Mammary epithelial cell (primary cell): Measurements from ENCODE around the gene CACNA1E.

ENCODE experiments used
- CTCF ChIP-seq, 2 donors: IDR thresholded peaks in 1 of 2; conservative IDR thresholded peaks in 1 of 2; 2 replicates each; pipeline ENCODE4 v1.5.1; 2011 to 2012; ENCODE audit warnings: inconsistent platforms in 2 of 2, low read length in 2 of 2, mild to moderate bottlenecking in 2 of 2, control low read depth in 1 of 2, low read depth in 1 of 2; ENCODE audit not compliant: insufficient read depth in 1 of 2; ENCODE audit errors: extremely low read depth in 1 of 2
- EZH2 ChIP-seq: IDR thresholded peaks from 2 replicates; pipeline ENCODE4 v1.6.1; 2012; ENCODE audit warnings: low read length, inconsistent platforms, borderline replicate concordance

GRCh38 chr1:181503171-181503810 lies 20.0 kb downstream of the CACNA1E start:
- TF ChIP-seq CTCF (conservative IDR thresholded peaks at IDR 0.05 in 1 of 2, IDR thresholded peaks at IDR 0.05 in 1 of 2; ENCODE audit: extremely low read depth in 1 of 2, insufficient read depth in 1 of 2, low read depth in 1 of 2, low read length in 2 of 2) (no peak), EZH2 (no peak)
